PC-9 (cell line): ENCODE data around the gene GPRC5C.

Source experiments
- EZH2 ChIP-seq: fragments of 200-600 bp; sonication (generic); IDR thresholded peaks from 2 replicates; pipeline ENCODE4 v1.8.0; 2017; ENCODE audit warnings: antibody characterized with exemption, low read depth
- TF ChIP-seq, protein P1 (sequence below): fragments of 200-600 bp; sonication (generic); conservative IDR thresholded peaks from 2 replicates; pipeline ENCODE4 v1.6.1; 2017; ENCODE audit warnings: mixed run types, antibody characterized with exemption, mild to moderate bottlenecking, moderate library complexity

DNA sequence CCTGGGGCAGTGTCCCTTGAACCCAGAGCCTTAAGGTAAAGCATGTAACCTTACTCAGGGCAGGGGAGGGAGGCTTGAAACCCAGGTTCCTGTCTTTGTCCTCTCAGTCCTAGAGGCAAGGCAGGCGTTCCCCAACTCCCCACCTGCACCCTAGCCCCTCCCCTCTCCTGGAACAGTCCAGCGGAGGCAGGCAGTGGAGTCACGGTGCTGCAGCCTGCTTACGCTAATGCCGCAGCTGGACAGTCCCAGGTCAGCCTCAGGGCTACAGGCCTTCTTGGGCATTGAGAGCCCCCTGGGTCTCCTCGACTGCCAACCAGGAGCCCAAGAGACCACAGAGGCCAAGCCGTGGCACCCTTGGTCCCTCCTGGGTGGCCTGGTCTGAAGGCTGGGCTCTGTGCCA is 27.7 kb downstream of the GPRC5C start:
- TF ChIP-seq, protein P1, sequence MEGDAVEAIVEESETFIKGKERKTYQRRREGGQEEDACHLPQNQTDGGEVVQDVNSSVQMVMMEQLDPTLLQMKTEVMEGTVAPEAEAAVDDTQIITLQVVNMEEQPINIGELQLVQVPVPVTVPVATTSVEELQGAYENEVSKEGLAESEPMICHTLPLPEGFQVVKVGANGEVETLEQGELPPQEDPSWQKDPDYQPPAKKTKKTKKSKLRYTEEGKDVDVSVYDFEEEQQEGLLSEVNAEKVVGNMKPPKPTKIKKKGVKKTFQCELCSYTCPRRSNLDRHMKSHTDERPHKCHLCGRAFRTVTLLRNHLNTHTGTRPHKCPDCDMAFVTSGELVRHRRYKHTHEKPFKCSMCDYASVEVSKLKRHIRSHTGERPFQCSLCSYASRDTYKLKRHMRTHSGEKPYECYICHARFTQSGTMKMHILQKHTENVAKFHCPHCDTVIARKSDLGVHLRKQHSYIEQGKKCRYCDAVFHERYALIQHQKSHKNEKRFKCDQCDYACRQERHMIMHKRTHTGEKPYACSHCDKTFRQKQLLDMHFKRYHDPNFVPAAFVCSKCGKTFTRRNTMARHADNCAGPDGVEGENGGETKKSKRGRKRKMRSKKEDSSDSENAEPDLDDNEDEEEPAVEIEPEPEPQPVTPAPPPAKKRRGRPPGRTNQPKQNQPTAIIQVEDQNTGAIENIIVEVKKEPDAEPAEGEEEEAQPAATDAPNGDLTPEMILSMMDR = no peak
- TF ChIP-seq EZH2 = no peak
